T47D (cell line): Measurements from ENCODE around the gene CD70.
"Not testable (repeated sequence)": the region's sequence is repeated elsewhere in the genome, so short reads cannot be mapped to it uniquely, and the experiment has no call there.

Experiments
- DNase-seq, 2 experiments: peaks; one replicate each; pipeline versions ENCODE4 v3.0.0 to v3.0.0-alpha.2; 2011 to 2012; ENCODE audit warnings: low read depth in 1 of 2, low spot score in 1 of 2
- JUND ChIP-seq: IDR thresholded peaks from 2 replicates; pipeline ENCODE4 v1.6.1; 2012; ENCODE audit warnings: low read depth
- in situ Hi-C: cut with HindIII; loops from 2 replicates; pipeline ENCODE4 v1.10.0; 2016; ENCODE audit warnings: low sequenced_read_pairs, low pct_unique_long_range_greater_than_20kb

The CD70 gene

GRCh38 chr19:6604906-6605305 is 14.0 kb upstream of the CD70 start:
- in situ Hi-C loops = no loop called here
- TF ChIP-seq JUND = no peak
- no peak for DNase-seq

GRCh38 chr19:6602729-6603114 is 11.8 kb upstream of the CD70 start:
- in situ Hi-C loops = no loop called here
- no peak for DNase-seq
- TF ChIP-seq JUND = no peak

- DNase-seq, in situ Hi-C loops: not testable (repeated sequence)
Measured at GRCh38 chr19:6601537-6602052, 10.6 kb upstream of the CD70 start.

- DNase-seq, in situ Hi-C loops: not testable (repeated sequence)
Measured at GRCh38 chr19:6600951-6601536, 10.1 kb upstream of the CD70 start.

GRCh38 chr19:6599866-6600454 is 9.0 kb upstream of the CD70 start:
- no peak for TF ChIP-seq JUND
- DNase-seq = no peak
- in situ Hi-C loops = no loop called here

GRCh38 chr19:6598254-6598892 is 7.4 kb upstream of the CD70 start:
- in situ Hi-C loops, DNase-seq: not testable (repeated sequence)

GRCh38 chr19:6597471-6598253 is 6.7 kb upstream of the CD70 start:
- DNase-seq, in situ Hi-C loops: not testable (repeated sequence)

GRCh38 chr19:6596621-6597020 is 5.7 kb upstream of the CD70 start:
- no peak for TF ChIP-seq JUND

GRCh38 chr19:6593651-6594416 is 2.9 kb upstream of the CD70 start:
- TF ChIP-seq JUND = no peak
- in situ Hi-C loops = no loop called here
- DNase-seq = no peak

More at GRCh38 chr19:6596621-6597020, 5.7 kb upstream of the CD70 start:
- DNase-seq = no peak
- in situ Hi-C loops = no loop called here

- no peak for TF ChIP-seq JUND
- in situ Hi-C loops = no loop called here
- no peak for DNase-seq
Measured at GRCh38 chr19:6590258-6590826, 608 bp downstream of the CD70 start.

GRCh38 chr19:6589711-6590257 is 1.2 kb downstream of the CD70 start:
- no peak for DNase-seq
- in situ Hi-C loops = no loop called here
- no peak for TF ChIP-seq JUND
